Stimulated activated CD4-positive, alpha-beta T cell treated with anti-CD3 and anti-CD28 coated beads, Interleukin-4, amount 100 ng/mL, for 4 hours (primary cell): ENCODE results near the gene SLC16A9.

Experiments used
- DNase-seq, 2 experiments: peaks; one replicate each; pipeline ENCODE4 v3.0.0-alpha.2; 2020

The SLC16A9 gene

DNA sequence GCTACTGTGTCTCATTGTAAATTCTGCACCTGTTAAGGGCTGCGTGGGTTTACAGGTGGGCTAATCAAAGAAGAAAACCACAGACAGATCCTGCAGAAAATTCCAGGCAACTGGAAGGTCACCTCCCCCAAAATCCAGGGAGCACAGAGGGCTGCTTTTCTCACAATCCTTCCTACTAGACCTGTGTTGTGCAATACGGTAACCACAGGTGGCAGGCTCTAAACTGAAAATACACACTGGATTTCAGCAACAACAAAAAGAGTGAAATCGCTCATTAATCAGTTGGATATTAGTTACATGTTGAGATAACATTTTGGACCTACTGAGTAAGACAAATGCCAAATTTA lies 83.2 kb downstream of the SLC16A9 start:
- DNase-seq, result no peak

DNA sequence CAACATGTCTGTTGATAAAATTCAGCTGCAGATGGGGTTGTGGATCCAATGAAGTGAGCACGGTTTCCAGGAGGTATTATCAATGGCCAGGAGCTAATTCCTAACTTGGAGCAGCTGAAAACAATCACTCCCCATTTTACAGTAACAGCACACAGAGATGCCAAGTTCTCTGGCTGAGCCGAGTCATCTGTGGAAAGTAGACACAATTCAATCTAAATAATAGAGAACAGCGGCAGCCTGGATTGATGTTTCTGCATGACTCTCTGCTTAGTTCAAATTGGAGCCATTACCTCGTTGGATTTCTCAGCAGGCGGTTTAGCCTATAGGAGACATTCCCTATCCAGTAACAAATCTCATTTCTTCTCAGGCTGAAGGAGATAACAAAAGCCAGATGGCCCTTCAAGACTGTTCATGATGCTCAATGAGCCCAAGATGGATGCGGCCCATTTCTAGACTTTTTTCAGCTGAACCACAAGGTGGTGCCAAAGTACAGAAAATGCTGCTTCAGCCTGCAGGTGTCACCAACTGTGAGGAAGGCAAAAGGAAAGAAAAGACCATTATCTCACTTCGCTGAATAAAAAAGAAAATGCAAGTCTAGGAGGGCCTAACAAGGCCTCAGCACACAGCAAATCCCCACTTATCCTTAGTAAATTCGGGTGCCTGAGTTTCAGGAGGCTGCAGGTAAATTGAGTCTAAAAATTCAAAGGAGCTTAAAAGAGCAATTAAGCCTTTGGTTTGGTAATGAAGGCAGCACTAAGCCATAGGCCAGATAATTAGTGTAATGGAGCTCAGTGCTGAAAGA lies 83.7 kb downstream of the SLC16A9 start:
- peak; percentile 5 to 24 for DNase-seq

DNA sequence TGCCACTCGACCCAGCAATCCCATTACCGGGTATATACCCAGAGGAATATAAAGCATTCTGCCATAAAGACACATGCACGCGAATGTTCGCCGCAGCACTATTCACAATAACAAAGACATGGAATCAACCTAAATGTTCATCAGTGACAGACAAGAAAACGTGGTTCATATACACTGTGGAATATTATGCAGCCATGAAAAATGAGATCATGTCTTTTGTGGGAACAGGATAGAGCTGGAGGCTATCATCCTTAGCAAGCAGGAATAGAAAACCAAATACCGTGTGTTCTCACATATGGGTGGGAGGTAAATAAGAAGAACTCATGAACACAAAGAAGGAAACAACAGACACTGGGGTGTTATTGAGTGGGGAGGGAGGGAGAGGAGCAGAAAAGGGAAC lies 84.7 kb downstream of the SLC16A9 start:
- no peak for DNase-seq

DNA sequence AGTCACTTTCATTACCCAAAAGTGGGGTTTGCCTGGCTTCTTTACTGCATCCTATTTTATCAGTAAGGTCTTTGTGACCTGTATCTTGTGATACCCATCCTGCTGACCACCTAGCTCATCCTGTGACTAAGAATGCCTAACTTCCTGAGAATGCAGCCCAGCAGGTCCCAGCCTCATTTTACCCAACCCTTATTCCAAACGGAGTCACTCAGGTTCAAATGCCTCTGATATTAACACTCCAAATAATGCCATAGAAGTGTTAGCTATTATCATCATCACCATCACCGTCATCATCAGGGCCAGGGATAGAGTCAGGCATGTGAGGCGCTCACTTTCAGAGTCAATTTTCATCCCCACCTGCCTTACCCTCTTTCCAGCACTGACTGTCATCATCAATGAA lies 85.5 kb downstream of the SLC16A9 start:
- no peak for DNase-seq

DNA sequence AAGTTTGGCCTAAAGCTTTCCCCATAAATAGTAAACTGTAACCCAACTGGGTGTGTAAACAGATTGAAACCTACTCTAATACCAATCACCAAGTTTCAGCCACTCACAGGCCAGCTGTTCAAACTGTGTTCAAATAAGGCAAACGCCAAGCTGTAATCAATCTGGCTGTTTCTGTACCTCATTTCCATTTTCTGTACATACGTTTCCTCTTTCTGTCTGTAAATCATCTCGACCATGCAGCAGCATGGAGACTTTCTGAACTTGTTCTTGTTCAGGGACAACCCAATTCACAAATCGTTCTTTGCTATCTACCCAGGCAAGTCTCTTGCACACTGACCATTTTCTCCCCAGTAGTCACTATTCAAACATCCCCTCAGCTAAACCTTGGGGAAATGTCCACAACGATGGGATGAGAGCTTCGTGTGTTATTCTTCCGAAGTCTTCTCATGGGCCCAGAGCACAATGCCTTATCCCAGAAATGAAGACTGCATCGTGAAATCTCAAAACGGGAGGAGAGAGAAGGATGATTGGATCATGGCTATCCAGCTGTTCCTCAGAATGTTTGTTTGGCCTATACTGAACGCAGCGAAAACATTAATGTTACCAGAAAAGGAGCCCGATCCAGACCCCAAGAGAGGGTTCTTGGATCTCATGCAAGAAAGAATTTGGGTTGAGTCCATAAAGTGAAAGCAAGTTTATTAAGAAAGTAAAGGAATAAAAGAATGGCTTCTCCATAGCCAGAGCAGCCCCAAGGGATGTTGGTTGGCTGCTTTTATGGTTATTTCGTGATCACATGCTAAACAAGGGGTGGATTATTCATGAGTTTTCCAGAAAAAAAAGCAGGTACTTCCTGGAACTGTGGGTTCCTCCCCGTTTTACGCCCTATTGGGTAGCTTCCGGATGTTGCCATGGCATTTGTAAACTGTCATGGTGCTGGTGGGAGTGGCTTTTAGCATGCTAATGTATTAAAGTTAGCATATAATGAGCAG lies 86.2 kb downstream of the SLC16A9 start:
- no peak for DNase-seq

DNA sequence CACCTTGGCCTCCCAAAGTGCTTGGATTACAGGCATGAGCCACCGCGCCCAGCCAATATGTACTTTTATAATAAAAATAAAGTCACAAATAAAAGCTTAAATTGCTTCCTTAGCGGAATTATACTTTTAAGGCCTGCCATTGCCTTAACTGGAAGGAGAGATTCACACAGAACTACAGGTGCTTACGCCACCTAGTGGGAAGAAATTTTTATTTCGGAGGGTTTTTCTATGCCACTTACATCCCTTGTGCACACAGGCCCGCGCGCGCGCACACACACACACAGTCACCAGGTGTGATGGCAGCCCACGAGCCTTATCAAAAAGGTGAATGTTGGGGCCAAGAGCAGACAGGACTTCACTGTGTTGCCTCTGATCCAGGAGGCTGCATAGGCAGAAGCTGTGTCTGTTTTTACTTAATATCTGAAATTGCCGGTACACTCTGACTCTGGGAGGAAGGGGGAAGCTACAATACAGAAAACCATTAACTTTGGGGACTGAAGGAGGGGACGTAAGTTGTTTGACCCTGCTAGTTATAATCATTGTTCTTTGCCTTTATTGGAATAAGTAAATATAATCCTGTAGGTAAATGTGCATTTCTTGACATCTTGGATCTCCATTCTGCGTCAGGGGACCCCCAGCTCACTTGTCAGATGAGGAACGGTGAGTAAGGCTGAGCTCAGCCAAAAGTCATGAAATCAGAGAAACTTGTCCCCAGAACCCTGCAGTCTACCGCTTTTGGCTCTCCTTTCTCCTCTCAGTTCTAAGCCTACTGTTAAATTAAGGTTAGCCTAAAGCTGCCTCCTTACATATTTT lies 87.1 kb downstream of the SLC16A9 start:
- peak in 1 of 2 experiments; percentile 17 for DNase-seq

DNA sequence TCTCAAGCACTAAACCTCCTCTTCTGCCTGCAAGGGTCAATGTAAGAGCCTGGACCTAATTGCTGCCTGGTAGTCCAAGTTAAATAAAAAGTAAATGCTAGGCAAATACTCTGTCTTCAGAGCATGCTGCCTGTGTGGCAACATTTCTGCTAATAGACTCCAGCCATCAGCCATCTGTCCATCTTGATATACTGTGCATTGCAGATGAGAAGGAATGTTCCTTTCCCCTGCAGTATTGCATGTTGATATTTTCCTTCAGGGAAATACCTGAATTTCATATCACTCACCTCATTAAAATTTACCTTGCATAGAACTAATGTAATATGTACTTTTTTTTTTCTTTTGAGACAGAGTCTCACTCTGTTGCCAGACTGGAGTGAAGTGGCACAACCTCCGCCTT lies 87.9 kb downstream of the SLC16A9 start:
- no peak for DNase-seq

DNA sequence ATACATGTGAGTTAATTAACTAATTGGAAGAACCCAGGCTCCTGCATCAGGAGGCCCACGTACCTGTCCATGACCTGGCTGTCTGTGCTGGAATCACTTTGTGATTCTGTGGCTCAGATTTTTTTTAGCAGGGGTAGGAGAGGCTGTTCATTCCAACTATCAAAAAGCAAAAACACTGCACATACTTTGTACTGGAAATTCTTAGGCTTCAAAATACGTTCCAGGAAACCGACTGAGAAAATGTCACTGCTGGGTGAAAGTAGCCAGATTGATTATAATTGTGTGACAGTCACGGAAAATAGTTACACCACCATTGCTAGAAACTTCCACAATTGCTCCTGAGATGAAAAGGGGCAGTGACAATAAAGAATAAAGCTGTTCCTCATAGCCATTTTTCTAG lies 91.0 kb downstream of the SLC16A9 start:
- no peak for DNase-seq

DNA sequence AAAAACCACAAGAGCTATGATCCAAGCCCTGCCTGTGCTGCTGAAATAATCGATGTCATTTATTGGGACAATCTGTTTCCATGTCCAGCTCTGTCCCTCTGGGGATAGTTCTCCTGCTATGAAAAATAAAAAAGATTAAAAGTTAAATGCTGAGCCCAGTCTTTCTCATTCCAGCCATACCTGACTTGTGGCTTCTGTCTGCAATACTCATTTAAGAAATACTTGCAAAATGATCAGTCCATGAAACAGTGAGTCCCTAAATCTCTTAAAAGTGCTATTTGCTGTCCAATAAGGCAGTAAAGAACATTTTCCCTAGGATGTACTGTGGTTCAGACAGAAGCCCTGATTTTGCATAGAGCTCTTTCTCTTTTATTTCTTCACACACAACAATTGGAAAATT lies 91.7 kb downstream of the SLC16A9 start:
- DNase-seq, result no peak

DNA sequence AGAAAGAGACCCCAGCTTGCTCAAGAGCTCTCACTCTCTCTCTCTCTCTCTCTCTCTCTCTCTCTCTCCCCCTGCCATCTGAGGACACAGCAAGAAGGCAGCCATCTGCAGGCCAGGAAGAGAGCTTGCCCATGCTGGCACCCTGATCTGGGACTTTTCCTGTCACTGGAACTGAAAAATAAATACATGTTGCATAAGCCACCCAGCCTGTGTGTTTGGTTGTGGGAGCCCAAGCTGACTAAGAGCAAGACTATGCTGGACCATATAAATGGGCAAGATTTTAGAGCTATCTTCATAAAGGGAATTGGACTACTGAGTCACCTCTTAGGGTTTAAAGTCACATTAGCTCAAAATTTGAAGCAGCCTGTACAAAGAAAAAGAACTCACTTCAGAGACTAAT lies 98.6 kb downstream of the SLC16A9 start:
- DNase-seq, result no peak

DNA sequence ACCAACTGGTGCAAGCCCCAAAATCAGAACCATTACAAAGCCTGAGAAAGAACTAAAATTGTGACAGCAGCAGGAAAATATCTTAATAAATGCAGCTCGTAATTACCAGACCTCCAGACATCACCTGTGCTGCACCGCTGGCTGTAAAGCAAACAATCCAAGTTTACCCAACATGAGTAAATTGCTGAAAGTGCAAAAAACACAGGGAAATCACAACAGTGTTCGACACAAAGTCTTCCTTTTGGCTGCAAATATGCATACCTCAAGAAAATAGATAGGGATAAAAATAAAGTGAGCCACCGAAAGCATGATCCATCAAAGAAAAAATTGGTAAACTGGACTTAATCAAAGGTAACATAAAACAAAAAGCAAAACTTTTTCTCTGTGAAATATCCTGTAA lies 101.7 kb downstream of the SLC16A9 start:
- DNase-seq, result no peak

DNA sequence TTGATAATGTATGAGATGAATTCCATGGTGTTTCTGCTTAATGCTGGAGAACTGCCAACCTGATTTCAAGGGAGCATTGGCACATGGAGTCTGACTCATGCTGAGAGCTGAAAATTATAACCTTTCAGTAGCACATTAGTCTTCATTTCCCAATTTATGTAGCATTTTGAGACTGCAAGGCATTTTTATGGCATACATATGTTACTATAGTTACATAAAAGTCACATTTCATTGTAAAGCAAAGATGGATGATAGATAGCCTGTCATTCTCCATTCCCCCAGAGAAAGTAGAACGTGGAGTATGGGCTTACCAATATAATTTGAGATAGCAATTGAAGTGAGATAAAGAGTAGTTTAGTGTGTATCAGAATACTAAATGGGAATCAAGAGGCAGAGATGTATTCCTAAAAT lies 103.1 kb downstream of the SLC16A9 start:
- no peak for DNase-seq

DNA sequence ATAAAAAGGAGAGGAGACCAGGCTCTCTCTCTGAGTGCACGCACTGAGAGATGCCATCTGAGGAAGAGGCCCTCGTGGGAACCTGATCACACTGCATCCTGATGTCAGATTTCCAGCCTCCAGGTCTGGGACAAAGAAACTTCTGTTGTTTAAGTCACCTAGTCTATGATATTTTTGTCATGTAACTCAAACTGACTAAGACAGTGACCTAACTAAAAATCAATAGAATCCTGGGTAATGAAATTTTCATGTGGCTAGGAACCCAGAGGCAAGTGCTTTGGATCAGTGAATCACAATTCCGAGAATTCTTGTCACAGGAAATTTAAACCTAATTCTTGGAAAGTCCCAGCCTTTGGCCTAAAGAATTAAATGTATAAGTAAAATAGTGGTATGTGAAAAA lies 107.7 kb downstream of the SLC16A9 start:
- DNase-seq, result no peak
